RWPE2 (cell line): ENCODE results near the gene SPAG7.
"Not testable (repeated sequence)": the region's sequence is repeated elsewhere in the genome, so short reads cannot be mapped to it uniquely, and the experiment has no call there.

Source experiments
- ATAC-seq: fragments of 200-7000 bp; cut with Tn5 transposase; 3 replicates; pipeline ENCODE4 v1.9.1; 2021; ENCODE audit warnings: low read depth
- DNase-seq: peaks from one replicate; pipeline ENCODE4 v3.0.0-alpha.2; 2020; ENCODE audit warnings: low spot score
- H3K27ac ChIP-seq: fragments of 450-650 bp; 2 replicates; pipeline ENCODE4 v1.5.1; 2017; ENCODE audit warnings: mild to moderate bottlenecking; ENCODE audit not compliant: poor library complexity, severe bottlenecking
- H3K27me3 ChIP-seq: fragments of 250-450 bp; sonication (Bioruptor Pico); 2 replicates; pipeline ENCODE4 v1.5.1; 2021; ENCODE audit warnings: mild to moderate bottlenecking, moderate library complexity; ENCODE audit not compliant: insufficient read depth, poor library complexity, severe bottlenecking
- H3K36me3 ChIP-seq: fragments of 250-450 bp; sonication (Bioruptor Pico); 2 replicates; pipeline ENCODE4 v1.5.1; 2020; ENCODE audit warnings: low read depth, mild to moderate bottlenecking, moderate library complexity
- H3K4me1 ChIP-seq: fragments of 250-450 bp; sonication (Bioruptor Pico); 2 replicates; pipeline ENCODE4 v1.5.1; 2021; ENCODE audit warnings: mild to moderate bottlenecking, moderate library complexity; ENCODE audit not compliant: insufficient read depth, poor library complexity, severe bottlenecking
- H3K4me3 ChIP-seq: fragments of 250-450 bp; sonication (Bioruptor Pico); 2 replicates; pipeline ENCODE4 v1.5.1; 2021; ENCODE audit warnings: mild to moderate bottlenecking, moderate library complexity; ENCODE audit not compliant: severe bottlenecking
- H3K9me3 ChIP-seq: fragments of 250-450 bp; sonication (Bioruptor Pico); 2 replicates; pipeline ENCODE4 v1.5.1; 2021; ENCODE audit warnings: mild to moderate bottlenecking, moderate library complexity; ENCODE audit not compliant: severe bottlenecking
- CTCF ChIP-seq: fragments of 450-650 bp; IDR thresholded peaks from one replicate; pipeline ENCODE4 v1.5.1; 2017; ENCODE audit warnings: mild to moderate bottlenecking, moderate library complexity; ENCODE audit not compliant: poor library complexity, severe bottlenecking

The SPAG7 gene

GRCh38 chr17:4919511-4920047 is 48.0 kb downstream of the SPAG7 start:
- no peak for TF ChIP-seq CTCF
- Histone ChIP-seq H3K27me3 (no peaks in the 10 kb centered on the region), H3K4me1 (no peaks in the 10 kb centered on the region), H3K36me3 (no peaks in the 10 kb centered on the region), H3K9me3 (no peaks in the 10 kb centered on the region), H3K27ac (no peak overlapping the region), H3K4me3 (no peak overlapping the region)
- DNase-seq (no peak), ATAC-seq (no peak)

- not testable (repeated sequence) for H3K36me3 ChIP-seq, H3K27me3 ChIP-seq, ATAC-seq, H3K4me3 ChIP-seq, H3K27ac ChIP-seq, H3K4me1 ChIP-seq, DNase-seq, H3K9me3 ChIP-seq
Measured at GRCh38 chr17:4914551-4914950, 53.1 kb downstream of the SPAG7 start.

- no peak for DNase-seq
- H3K36me3 ChIP-seq: no peaks in the 10 kb centered on the region
- H3K27me3 ChIP-seq: no peaks in the 10 kb centered on the region
- H3K4me1 ChIP-seq: peaks cover 9% of the 10 kb centered on the region
- H3K27ac ChIP-seq: no peak overlapping the region
- no peak for ATAC-seq
- H3K9me3 ChIP-seq: no peaks in the 10 kb centered on the region
- no peak overlapping the region for H3K4me3 ChIP-seq
- no peak for TF ChIP-seq CTCF
Measured at GRCh38 chr17:4913994-4914393, 53.6 kb downstream of the SPAG7 start.
